GM12865 (cell line): Measurements from ENCODE around the gene CLCF1.

ENCODE experiments used
- DNase-seq: peaks from one replicate; pipeline ENCODE4 v3.0.0; 2010; ENCODE audit warnings: low read depth
- H3K4me3 ChIP-seq: 2 replicates; pipeline ENCODE4 v1.5.1; 2011; ENCODE audit warnings: mild to moderate bottlenecking, low read depth, low read length, control low read depth
- CTCF ChIP-seq: IDR thresholded peaks from 2 replicates; pipeline ENCODE4 v1.5.1; 2011; ENCODE audit warnings: low read length, control low read depth, low read depth, inconsistent platforms; ENCODE audit not compliant: insufficient read depth; ENCODE audit errors: missing control alignments

The CLCF1 gene

GRCh38 chr11:67373648-67374570, 511 bp upstream of the CLCF1 start:
- DNase-seq, result peak; percentile 61
- TF ChIP-seq CTCF, result peak; percentile 47

DNA sequence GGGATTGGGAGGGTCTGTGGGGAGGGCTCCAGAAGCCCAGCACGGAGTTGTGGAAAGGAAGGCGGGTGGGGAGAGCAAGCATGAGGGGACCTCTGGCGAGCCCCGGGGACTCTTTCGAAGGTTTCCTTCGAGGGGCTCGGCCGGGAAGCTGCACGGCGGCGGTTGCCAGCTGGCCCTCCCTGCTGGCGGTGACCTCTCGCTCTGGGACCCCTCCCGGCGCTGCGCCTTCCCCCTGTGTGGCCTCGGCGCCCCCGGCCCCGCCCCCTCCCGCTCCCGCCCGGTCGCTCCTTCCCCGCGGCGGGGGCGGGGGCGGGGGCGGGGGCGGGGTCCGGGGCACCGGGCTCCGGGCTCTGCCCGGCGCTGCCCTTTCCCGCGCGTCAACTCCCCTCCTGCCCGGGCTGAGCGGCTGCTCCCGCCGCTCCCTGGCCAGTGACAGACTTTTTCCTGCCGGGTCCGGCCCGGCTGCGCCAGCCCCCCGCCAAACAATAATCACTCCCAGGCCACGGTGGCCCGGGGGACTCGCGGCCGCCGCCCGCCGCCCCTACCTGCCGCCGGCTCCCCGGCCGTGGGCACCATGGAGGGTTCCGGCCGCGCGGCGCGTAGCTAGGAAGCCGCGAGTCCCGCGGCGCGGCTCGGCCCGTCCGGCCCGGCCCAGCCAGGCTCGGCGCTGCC, 941 bp downstream of the CLCF1 start:
- no peak for TF ChIP-seq CTCF
- DNase-seq, result no peak
- H3K4me3 ChIP-seq, result peak overlapping the region; percentile 50

More at GRCh38 chr11:67373648-67374570, 511 bp upstream of the CLCF1 start:
- peak overlapping the region; percentile 50 for H3K4me3 ChIP-seq

GRCh38 chr11:67371911-67372320, 1.5 kb downstream of the CLCF1 start:
- no peak for TF ChIP-seq CTCF
- H3K4me3 ChIP-seq, result peak overlapping the region; percentile 18
- no peak for DNase-seq

DNA sequence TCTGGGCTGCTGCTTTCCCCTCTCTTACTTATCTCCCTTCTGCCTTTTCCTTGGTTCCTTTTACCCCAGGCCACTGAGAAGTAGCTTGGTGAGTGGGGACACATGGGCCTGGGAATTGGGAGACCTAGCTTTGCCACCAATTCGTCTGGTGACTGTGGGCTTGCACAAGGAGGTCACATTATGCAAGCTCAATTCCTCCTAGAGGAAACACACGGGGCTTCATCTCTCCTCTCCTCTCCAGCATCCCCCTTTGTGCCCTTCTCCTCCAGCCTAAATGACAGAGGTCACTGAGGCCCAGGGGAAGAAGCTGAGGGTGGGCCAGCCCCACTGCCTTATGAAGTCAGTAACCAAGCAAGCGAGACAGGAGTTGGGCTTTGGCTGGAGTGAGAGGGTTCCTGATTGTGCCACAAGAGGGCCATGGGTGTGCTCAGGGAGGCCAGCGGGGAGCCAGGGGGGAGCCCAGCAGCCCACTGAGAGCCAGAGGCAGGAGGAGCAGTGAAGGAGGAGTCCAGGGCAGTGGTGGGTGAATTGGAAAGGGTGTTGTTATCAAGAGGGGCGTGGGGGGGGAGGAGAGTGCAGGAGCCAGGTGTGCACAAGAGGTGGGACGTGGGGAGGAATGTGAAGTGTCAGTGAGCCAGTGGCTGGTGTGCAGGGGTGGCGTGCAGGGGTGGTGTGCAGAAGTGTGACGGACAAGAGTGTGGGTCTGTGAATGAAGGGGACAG, 2.0 kb downstream of the CLCF1 start:
- DNase-seq, result peak; percentile 55
- H3K4me3 ChIP-seq, result no peak overlapping the region
- TF ChIP-seq CTCF, result peak; percentile 35

- no peak overlapping the region for H3K4me3 ChIP-seq
- no peak for DNase-seq
- TF ChIP-seq CTCF, result no peak
Measured at GRCh38 chr11:67370351-67371076, 2.9 kb downstream of the CLCF1 start.

DNA sequence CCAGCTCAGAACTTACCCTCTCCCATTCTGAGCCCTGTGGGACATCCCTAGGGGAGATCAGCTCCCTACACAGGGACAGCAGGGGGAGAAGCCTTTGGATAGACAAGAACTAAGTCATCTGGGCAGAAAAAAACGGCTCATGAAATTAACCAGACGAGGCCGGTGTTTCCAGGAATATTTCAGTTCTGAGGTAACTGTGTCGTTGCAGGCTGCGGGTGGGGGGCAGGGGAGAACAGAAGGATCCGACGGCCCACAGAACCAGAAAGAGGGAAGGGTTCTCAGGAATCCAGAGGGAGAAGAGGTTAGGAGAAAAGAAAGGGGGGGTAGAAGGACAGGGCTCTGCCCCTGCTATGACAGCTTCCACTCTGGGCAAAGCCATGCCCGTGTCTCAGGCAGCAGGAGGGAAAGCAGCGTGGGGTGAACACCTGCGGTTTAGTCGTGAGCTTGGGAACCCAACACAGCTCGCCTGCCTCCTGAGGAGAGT, 3.6 kb downstream of the CLCF1 start:
- no peak overlapping the region for H3K4me3 ChIP-seq
- no peak for DNase-seq
- TF ChIP-seq CTCF, result no peak
